ENCODE measurements around the gene TRIM67. TPM values are rescaled to one million over a fixed set of nuclear protein-coding genes. Genes with fewer than 3 reads are reported as not detected.

Gene TRIM67
- total RNA-seq, 1 experiment from 2014 or later, result not detected

- intact Hi-C loops (cut with micrococcal nuclease), result no loop called here
- ChIA-PET CTCF (no interaction called here), POLR2A (ENCODE audit: unreplicated experiment) (no interaction called here)
- H3K27me3 ChIP-seq (ENCODE audit: low read length), result peaks cover 8% of the 10 kb centered on the region; the same call in 1 of the 2 replicates
- no peak overlapping the region for H3K4me2 ChIP-seq (ENCODE audit: low read length)
- H3K4me1 ChIP-seq (ENCODE audit: insufficient read depth, low read length), result 0 out of 2 replicates have a peak, but pooled peaks cover 4% of the 10 kb centered on the region
- no peaks in the 10 kb centered on the region for H3K79me2 ChIP-seq (ENCODE audit: low read length)
- ATAC-seq (peak; percentile 16; the same call in 1 of the 2 replicates), DNase-seq (no peak)
- BruUV-seq (replicated peaks), result no TSS peak
- no peaks in the 10 kb centered on the region for H4K20me1 ChIP-seq (ENCODE audit: low read length)
- no peaks in the 10 kb centered on the region for H3K9me3 ChIP-seq (ENCODE audit: low read length)
- TF ChIP-seq EZH2 (IDR thresholded peaks at IDR 0.05; ENCODE audit: low read length, unreplicated experiment), result no peak
- TF ChIP-seq CTCF (conservative IDR thresholded peaks at IDR 0.05; ENCODE audit: low read depth, low read length), result no peak
- no peak for TF ChIP-seq EZH2phosphoT487 (IDR thresholded peaks at IDR 0.05; ENCODE audit: borderline replicate concordance, low read length)
- no peak overlapping the region for H3K27ac ChIP-seq (ENCODE audit: low read length)
- no peaks in the 10 kb centered on the region for H3F3A ChIP-seq (ENCODE audit: low read length, unreplicated experiment)
- no peak overlapping the region for H3K4me3 ChIP-seq (ENCODE audit: low read length)
- H3K9ac ChIP-seq (ENCODE audit: low read length), result no peak overlapping the region
- H3K9me2 ChIP-seq (replicated peaks; ENCODE audit: low read length), result no peaks in the 10 kb centered on the region
- peak overlapping the region; percentile 55; the same call in 1 of the 2 replicates for H2AFZ ChIP-seq (ENCODE audit: low read length)
- no peaks in the 10 kb centered on the region for H3K36me3 ChIP-seq (ENCODE audit: low read depth, low read length)
Observed at GRCh38 chr1:231216498-231216897, 54.6 kb downstream of the TRIM67 start.

GRCh38 chr1:231217056-231217455 lies 55.2 kb downstream of the TRIM67 start:
- intact Hi-C loops (cut with micrococcal nuclease), result no loop called here
- H3K4me3 ChIP-seq (ENCODE audit: low read length), result no peak overlapping the region
- DNase-seq, result no peak
- no peak overlapping the region for H3K4me2 ChIP-seq (ENCODE audit: low read length)
- no peaks in the 10 kb centered on the region for H3K79me2 ChIP-seq (ENCODE audit: low read length)
- BruUV-seq (replicated peaks), result no TSS peak
- H2AFZ ChIP-seq (ENCODE audit: low read length), result no peak overlapping the region
- peaks cover 8% of the 10 kb centered on the region; the same call in 1 of the 2 replicates for H3K27me3 ChIP-seq (ENCODE audit: low read length)
- H3K9me2 ChIP-seq (replicated peaks; ENCODE audit: low read length), result no peaks in the 10 kb centered on the region
- H3F3A ChIP-seq (ENCODE audit: low read length, unreplicated experiment), result no peaks in the 10 kb centered on the region
- ChIA-PET POLR2A (ENCODE audit: unreplicated experiment) (no interaction called here), CTCF (no interaction called here)
- no peak overlapping the region for H3K9ac ChIP-seq (ENCODE audit: low read length)
- ATAC-seq, result no peak
- no peaks in the 10 kb centered on the region for H3K9me3 ChIP-seq (ENCODE audit: low read length)
- TF ChIP-seq EZH2 (IDR thresholded peaks at IDR 0.05; ENCODE audit: low read length, unreplicated experiment) (no peak), CTCF (conservative IDR thresholded peaks at IDR 0.05; ENCODE audit: low read depth, low read length) (no peak), EZH2phosphoT487 (IDR thresholded peaks at IDR 0.05; ENCODE audit: borderline replicate concordance, low read length) (no peak)
- H3K4me1 ChIP-seq (ENCODE audit: insufficient read depth, low read length), result no peaks in the 10 kb centered on the region
- no peaks in the 10 kb centered on the region for H3K36me3 ChIP-seq (ENCODE audit: low read depth, low read length)
- no peaks in the 10 kb centered on the region for H4K20me1 ChIP-seq (ENCODE audit: low read length)
- H3K27ac ChIP-seq (ENCODE audit: low read length), result no peak overlapping the region

GRCh38 chr1:231218078-231218477 lies 56.2 kb downstream of the TRIM67 start:
- DNase-seq (no peak), ATAC-seq (no peak)
- H3K9me2 ChIP-seq (replicated peaks; ENCODE audit: low read length), result no peaks in the 10 kb centered on the region
- BruUV-seq (replicated peaks), result no TSS peak
- H3K27me3 ChIP-seq (ENCODE audit: low read length), result peaks cover 8% of the 10 kb centered on the region; the same call in 1 of the 2 replicates
- no peaks in the 10 kb centered on the region for H3K36me3 ChIP-seq (ENCODE audit: low read depth, low read length)
- no peaks in the 10 kb centered on the region for H3K4me1 ChIP-seq (ENCODE audit: insufficient read depth, low read length)
- POLR2A ChIA-PET (ENCODE audit: unreplicated experiment), result no interaction called here
- H3K27ac ChIP-seq (ENCODE audit: low read length), result no peak overlapping the region
- H4K20me1 ChIP-seq (ENCODE audit: low read length), result no peaks in the 10 kb centered on the region
- intact Hi-C loops (cut with micrococcal nuclease), result no loop called here
- no peak overlapping the region for H2AFZ ChIP-seq (ENCODE audit: low read length)
- H3F3A ChIP-seq (ENCODE audit: low read length, unreplicated experiment), result no peaks in the 10 kb centered on the region
- no peak overlapping the region for H3K4me2 ChIP-seq (ENCODE audit: low read length)
- no peak overlapping the region for H3K4me3 ChIP-seq (ENCODE audit: low read length)
- H3K79me2 ChIP-seq (ENCODE audit: low read length), result no peaks in the 10 kb centered on the region
- CTCF ChIA-PET, result no interaction called here
- no peak overlapping the region for H3K9ac ChIP-seq (ENCODE audit: low read length)
- no peak for TF ChIP-seq EZH2phosphoT487 (IDR thresholded peaks at IDR 0.05; ENCODE audit: borderline replicate concordance, low read length)
- no peak for TF ChIP-seq CTCF (conservative IDR thresholded peaks at IDR 0.05; ENCODE audit: low read depth, low read length)
- TF ChIP-seq EZH2 (IDR thresholded peaks at IDR 0.05; ENCODE audit: low read length, unreplicated experiment), result no peak
- no peaks in the 10 kb centered on the region for H3K9me3 ChIP-seq (ENCODE audit: low read length)
